ENCODE measurements around the gene CD300LB.

DNA sequence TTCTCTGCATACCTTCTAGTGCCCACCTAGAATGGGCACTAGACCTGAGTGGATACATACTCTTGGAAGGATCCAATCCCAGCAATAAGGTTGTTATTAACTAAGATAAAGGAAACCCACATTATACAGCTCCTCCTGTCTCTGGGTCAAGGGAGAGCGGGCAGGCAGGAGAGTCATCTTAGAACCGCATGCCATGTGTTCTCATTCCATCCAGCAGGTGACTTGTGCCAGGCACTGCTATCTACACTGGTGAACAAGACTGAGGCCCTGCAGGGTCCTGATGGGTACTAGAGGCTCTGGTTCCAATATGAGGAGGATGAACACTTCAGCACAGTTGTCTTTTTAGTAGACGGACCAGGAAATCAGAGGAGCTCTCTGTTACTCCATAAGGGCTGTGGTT, 41.9 kb upstream of the CD300LB start:
- TF ChIP-seq POLR2A (IDR thresholded peaks at IDR 0.05), result no peak
- TF ChIP-seq, protein P1, sequence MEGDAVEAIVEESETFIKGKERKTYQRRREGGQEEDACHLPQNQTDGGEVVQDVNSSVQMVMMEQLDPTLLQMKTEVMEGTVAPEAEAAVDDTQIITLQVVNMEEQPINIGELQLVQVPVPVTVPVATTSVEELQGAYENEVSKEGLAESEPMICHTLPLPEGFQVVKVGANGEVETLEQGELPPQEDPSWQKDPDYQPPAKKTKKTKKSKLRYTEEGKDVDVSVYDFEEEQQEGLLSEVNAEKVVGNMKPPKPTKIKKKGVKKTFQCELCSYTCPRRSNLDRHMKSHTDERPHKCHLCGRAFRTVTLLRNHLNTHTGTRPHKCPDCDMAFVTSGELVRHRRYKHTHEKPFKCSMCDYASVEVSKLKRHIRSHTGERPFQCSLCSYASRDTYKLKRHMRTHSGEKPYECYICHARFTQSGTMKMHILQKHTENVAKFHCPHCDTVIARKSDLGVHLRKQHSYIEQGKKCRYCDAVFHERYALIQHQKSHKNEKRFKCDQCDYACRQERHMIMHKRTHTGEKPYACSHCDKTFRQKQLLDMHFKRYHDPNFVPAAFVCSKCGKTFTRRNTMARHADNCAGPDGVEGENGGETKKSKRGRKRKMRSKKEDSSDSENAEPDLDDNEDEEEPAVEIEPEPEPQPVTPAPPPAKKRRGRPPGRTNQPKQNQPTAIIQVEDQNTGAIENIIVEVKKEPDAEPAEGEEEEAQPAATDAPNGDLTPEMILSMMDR (IDR thresholded peaks at IDR 0.05), result no peak
- TF ChIP-seq POLR2AphosphoS5 (IDR thresholded peaks at IDR 0.05), result no peak

Data from prostate gland (tissue), 2 donors.